Superior temporal gyrus (tissue), 1 donor: ENCODE data around the gene TTC38.

ENCODE experiments used
- DNase-seq: peaks from one replicate; pipeline ENCODE4 v3.0.0-alpha.2; 2016; ENCODE audit errors: extremely low spot score

The TTC38 gene

DNA sequence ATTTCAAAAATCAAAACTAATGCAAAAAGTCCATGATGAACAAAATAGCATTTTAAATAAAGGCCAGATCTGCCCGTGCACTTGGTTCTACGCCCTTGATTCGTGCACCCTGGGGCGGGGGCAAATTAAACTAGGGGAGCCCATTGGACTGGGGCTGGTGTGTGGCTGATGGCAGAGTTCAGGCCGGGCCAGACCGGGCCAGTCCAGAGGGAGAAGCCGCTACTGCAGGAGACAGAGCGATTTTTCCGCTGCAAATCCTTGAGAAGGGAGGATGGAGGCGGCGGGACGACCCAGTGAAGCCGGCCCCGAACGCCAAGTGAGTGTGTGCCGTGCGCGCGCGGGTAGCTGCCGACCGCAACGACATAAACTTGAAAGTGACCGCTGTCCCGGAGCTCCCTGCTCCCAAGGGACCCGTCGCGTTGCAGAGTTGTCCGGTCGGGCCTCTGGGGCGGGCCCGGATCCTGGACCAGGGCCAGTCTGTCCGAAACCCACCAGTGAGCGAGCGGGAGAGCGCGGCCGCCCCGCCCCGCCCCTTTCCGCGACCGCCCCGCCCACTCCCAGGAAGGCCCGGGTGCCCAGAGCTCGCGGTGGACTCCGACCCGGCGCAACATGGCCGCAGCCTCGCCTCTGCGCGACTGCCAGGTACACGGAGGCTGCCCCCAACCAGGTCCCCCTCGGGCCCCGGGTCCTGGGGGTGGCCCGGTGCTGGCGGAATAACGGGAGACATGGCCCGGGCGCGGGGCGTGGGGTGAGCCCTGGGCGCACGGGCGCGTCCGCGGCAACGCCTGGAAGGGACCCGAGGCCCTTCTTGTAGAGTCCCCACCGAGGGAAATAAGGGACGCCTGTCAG lies at the start of gene TTC38:
TTC38 (plus strand) TSS at position 578 of the 849 bp plus-strand sequence; CDS start at position 610, 32 bp downstream.
- DNase-seq = peak; percentile 79

DNA sequence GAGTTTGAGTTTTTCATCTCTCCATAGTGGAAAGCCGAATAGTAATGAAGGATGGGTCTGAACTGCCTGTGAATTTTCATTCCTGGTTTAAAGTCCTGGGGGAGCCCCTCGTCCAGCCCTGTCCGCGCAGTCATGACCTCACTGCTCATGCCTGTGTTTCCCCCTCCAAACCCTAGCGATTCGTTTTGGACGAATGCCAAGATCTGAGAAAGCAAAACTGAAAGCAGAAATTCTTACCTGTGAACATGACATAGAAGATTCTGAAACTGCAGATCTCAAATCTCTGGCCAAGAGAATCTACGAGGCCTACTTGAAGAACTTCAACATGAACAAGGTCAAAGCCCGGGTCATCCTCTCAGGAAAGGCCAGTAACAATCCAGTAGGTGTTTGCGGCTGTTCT lies 48.2 kb upstream of the TTC38 start:
- DNase-seq = no peak

DNA sequence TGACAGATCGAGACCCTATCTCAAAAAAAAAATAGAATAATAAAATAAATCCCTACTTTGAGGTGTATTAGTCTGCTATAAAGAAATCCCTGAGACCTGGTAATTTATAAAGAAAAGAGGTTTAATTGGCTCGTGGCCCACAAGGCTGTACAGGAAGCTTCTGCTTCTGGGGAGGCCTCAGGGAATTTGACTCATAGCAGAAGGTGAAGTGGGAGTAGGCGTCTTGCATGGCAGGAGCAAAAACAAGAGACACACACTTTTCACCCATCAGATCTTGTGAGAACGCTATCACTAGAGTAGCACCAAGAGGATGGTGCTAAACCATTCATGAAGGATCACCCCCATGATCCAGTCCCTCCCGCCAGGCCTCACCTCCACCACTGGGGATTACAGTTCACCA lies 46.9 kb upstream of the TTC38 start:
- DNase-seq = no peak

DNA sequence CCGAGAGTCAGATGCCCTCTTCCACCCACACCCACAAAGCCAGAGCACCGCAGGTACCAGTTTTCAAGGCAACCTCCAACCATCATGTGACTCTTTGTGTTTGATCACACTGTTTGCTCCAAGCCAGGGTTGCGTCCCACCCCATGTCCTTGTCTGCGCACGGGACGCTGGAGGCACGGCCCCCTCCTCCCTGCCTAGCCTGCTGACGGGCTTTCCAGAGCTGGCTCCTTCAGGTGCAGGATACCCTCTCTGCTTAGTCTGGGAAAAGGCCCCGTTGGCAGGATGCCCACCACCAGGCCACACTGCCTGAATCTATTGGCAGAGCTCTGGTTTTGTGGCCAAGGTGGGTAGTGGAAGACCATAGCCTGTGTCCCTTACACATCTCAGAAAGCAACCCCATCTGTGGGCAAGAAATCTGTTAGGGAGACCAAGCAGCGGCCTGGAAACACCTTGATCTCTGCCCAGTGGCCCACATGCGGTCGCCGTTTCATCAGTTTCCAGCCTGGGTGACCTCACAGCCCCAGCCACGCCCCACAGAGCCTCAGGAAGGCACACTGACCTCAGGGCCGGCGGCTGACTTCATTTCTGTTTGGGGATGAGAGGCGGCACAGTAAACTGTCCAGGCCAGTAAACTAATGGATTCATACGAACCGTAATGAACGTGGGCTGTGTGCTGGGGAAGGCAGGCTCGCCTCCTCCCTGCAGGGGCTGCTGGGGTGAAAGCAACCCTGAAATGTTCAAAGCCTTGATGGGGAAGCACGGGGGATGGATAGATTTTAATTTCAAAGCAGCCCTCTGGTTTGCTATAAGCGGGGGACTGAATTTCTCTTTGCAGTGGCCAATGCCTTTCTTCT lies 43.5 kb upstream of the TTC38 start:
- DNase-seq = no peak

DNA sequence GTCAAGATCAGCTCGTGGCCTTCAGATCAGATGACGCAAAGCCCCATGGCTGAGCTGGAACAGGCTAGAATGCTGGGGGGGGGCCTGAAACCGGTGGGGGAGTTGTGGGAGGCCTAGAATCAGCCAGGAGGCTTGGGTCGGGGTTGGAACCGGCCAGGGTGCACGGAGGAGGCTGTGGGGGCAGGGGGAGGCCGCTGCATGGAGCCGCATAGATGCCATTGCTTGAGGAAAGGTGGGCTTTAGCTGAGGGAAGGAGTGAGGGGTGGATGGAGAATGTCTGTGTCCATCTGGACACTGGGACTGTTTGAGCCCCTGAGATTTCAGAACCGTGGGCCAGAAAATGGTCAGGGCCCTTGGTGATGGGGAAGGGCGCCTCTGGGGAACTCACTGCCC lies 42.9 kb upstream of the TTC38 start:
- no peak for DNase-seq

DNA sequence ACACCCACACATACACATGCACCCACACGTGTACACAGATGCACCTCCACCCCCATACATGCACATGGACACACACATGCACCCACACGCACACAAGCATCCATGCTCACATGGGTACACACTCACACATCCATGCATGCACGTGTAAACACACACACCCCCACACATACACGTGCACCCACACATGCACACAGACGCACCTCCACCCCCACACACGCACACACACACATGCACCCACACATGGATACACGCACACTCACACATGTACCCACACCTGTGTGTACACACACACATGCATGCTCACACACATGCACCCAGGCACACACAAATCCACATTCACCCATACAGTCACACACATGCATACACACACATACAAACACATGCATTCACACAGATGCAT lies 42.2 kb upstream of the TTC38 start:
- no peak for DNase-seq

DNA sequence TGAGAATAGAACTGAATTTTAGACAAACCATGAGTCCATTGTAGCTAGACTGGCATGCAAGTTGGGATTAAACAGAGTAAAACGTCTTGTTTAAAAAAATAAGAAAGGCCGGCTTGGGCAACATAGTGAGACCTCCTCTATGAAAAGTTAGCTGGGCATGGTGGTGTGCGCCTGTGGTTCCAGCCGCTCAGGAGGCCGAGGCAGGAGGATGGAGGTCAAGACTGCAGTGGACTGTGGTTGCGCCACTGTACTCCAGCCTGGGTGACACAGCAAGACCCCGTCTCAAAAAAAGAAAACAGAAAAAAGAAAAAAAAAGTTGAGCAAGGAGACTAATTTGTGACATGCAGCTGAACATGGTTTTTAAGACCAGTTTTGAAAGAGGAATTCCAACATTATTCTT lies 41.2 kb upstream of the TTC38 start:
- DNase-seq = no peak

DNA sequence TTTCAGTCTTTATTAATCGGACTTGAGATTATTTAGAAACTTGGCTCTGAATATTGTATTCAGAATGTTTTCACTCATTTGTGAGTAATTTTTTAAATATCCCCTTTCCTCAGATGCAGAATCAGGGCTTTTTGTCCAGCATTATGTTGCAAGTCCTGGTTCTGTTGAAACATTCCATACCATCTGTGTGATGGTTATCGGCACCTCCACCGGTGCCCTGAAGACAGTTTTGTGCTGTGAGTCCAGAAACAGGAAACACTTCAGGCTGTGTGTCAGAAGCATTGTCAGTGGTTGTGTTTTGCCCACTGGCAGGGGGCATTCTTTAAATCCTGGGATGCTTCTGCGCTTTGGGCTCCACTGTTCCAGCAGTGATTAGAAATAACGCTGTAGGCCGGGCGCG lies 38.1 kb upstream of the TTC38 start:
- no peak for DNase-seq

DNA sequence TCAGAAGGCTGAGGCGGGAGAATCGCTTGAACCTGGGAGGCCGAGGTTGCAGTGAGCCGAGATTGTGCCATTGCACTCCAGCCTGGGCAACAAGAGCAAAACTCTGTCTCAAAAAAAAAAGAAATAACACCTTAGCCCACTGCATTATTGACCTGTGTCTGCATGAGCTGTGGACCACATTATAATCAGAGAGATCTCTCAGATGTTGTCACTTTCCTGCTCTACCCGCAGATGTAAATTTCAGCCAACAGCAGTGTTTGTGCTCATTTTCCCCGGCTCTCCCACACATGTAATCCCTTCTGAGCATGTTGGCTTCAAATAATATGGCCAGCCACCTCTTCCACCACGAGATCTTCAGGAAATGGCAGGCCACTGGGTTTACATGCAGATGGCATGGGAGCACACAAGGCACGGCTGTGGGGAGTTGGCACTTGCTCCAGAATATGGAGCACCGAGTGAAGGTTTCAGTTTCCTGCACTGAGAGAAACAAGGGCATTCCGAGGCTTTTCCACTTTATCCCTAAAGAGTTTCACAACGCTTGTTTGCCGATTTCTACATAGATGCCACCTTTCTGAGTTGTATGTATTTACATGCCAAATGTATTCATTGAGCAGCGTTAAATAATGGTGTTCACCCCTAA lies 37.4 kb upstream of the TTC38 start:
- no peak for DNase-seq

DNA sequence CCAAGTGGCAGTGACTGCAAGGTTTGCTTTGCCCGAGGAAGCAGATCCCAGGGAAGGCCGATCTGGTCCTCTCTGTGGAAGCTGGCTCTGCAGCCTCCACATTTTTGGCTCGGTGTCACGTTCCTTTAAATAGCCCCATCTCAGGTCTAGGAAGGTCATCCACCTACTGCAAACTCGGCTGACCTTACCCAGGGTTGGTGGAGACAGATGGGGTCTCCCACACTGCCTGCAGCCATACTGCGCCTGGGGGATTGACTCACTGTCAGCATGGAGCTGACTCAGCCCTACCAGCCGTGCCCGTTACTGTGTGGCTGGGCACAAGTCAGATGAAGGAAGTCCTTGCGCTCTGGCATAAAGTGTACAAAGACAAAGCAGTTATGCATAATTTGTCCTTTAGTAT lies 34.6 kb upstream of the TTC38 start:
- peak; percentile 75 for DNase-seq

DNA sequence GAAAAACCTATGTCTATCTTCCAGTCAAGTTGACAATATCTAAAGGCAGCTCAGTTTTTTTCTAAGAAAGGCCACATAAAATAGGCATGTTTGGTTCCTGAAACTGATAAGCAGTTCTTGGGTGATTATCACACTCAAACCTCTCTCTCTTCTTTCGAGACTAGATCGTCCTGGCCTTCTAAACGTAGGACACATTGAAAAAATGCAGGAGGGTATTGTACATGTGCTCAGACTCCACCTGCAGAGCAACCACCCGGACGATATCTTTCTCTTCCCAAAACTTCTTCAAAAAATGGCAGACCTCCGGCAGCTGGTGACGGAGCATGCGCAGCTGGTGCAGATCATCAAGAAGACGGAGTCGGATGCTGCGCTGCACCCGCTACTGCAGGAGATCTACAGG lies 32.8 kb upstream of the TTC38 start:
- no peak for DNase-seq

DNA sequence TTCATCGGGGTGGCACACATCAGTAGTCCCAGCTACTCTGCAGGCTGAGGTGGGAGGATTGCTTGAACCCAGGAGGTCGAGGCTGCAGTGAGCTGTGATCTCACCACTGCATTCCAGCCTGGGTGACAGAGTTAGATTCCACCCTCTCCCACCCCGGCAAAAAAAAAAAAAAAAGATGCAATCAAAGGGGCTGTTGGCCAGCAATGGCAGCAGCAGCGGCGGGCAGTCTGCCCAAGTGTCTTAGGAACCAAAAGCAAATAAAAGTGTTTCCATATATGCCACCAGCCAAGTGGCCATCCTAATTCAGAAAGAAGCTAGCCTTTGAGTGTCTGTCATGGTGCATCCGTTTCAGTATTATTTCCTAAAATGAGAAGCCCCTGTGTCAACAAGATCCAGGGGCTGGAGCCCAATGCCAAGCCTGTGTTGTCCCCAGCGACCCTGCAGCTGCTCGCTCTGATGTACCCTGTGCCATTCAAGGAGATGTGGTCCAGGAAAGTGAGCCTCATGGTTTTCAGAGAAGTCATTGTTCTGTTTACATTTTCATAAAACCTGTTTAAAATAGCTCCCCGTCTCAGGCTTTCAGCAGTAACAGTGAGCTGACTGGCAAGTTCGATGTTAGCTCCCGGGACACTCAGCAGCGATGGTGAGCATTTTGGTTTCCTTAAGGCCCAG lies 30.2 kb upstream of the TTC38 start:
- DNase-seq = no peak

DNA sequence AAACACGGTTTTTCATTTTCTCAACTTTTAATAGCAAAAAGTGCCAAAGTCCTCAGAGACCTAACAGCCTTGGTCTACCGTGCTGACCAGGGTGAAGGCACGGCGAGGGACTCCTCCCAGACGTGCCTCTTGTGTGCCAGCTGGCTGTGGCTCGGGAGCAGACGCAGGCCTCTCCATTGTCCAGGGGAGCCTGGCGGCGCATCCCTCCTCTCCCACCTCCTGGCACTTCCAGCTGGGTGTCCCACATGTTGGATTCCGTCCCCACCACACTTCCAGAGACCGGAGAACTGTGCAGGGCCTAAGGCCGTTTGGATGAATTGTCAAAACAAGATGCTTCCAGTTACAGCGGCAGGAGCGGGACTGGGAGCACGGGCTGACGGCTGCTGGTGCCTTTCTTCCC lies 29.3 kb upstream of the TTC38 start:
- peak; percentile 61 for DNase-seq

DNA sequence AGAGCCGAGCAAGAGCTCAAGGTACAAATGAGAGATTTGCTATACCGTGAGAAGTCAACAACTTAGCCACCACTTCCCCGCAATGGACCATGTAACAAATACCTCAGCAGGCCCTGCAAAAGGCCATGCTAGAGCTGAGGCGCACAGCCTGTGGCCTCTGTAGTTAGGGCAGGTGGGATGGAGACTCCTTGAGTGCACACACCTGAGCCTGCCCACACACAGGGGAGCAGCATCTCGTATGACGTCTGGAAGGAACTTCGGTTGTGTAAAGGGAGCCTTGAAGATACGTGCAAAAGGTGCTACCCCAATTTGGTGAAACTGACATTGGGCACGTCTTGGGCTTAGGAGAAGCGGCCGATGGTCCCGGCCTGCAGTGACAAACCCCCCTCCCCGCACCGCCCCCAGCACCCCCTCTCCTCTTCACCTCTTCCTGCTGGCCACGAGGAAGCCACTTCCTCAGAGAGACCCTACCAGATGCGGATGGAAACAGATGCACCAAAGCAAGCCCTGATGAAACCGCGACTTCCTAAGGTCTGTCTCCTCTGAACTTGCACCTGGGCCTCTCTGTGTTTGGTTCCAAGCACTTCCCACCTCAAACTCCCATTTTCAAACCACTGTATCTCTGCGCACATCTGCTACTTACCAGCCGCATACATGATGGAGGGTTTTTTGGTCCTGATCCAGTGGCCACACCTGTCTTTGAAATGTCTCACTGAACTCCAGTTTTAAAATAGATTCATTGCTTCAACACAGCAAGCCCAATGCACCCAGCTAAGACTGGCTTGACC lies 28.4 kb upstream of the TTC38 start:
- no peak for DNase-seq

DNA sequence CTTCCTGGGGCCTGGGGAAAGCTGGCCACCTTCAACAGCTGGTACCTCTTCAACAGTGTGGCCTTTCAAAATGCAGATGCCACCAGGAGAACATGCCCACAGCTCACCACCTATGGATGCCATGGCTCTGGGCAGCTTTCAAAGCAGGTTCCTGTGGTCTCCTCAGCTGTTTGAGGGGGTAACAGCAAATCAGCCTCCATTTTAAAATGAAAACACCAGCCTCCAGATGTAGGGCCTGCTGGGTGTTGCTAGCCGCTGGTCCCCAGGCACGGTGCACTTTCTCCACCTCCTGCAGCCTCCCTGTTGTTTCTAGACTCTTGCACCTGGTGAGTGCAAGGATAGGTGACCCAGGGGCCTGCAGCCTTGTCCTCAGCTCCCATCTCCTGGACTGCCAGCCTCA lies 27.7 kb upstream of the TTC38 start:
- DNase-seq = no peak

DNA sequence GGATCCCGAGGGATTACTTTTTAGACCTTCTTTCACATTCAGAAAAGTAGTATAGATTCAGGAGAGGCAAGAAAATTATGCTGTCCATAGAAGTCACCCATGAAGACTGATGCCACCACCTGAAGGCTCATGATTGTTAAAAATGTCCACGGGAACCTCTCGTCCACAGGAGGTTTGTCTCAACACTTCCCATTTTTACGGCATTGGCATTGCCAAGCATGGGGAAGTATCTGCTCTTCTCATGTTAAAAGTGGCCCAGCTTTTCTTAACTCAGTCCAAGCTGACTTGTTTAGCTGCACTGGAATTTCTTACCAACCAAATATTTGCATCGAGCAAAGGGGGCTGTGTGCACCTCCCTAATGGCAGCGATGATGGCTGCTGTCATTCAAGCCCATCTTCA lies 27.3 kb upstream of the TTC38 start:
- DNase-seq = no peak

DNA sequence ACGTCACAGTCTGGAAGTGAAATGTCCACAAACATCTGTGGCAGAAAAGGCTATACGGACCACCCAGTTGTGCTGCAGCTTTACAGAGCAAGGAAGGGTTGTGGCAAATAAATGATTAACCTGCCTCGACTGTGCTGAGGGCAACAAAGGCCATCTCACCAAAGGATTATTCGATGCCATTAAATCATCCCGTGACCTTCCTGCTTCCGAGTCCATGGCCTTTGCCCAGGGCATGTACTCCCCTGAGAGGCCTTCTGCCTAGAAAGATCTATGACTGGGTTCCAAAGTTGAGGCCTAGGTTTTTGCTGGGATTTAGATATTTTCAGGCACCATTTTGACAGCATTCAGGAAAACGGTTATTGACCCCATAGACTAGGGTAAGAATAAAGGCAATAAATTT lies 26.9 kb upstream of the TTC38 start:
- DNase-seq = no peak

DNA sequence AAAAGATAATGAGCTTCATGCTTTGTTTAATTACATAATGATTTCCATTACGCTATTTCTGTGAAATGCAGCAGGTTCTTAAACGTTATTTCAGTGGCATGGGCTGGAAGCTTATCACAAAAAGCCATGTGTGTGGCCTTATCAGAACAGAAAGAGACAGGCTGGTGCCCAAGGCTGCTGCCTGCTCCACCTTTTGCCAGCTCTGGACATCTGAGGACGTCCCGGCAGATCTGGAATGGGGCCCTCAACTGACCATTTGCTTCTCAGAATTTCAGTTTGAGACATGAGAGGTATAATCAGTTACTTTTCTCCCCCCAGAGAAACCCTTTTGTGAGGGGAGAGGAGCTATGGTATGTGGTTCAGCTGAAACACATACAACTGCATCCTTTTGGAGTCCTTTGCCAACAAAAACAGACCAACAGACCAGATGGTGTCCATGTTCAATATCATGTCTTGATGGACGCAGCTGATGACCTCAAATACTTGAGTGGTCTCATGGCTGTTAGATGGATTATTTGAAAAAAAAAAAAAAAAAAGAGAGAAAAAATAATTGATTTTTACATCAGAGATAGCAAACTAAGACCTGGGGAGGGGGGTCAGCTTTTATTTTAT lies 26.3 kb upstream of the TTC38 start:
- no peak for DNase-seq

DNA sequence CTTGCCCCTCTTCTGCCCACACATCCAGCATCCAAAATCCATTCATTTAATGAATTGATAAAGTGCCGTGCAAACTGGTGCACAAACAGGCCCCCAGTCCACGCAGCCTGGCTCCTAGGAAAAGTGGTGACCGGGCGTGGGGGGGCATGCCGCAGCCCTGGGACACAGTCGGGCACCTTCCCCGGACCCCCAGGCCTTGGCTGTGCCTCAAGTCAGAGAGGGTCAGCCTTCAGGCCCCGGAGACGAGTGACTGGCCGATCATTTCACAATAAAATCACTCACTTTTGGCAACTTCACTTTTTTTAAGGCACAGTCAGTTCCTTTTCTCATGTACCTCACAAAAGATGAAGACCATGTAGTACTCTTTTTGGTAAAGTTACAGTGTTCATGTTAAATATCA lies 25.7 kb upstream of the TTC38 start:
- DNase-seq = no peak

DNA sequence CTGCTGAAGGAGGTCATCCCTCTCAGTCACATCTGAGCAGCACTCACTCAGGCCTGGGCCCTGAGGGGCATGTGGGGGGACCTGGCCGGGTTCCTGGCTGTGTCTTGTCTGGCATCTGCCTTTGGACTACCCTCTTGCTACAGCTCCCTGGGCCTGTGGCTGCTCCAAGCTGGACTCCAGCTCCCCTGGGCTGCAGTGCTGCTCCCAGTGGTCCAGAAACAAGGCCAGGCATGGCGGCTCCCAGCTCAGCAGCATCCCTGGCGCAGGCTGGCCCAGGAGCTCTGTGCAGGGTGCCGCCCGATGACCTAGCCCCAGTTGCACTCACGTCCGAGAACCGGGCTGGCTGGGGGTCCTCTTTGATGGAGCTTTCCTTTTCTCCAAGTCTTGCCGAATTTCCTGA lies 23.0 kb upstream of the TTC38 start:
- DNase-seq = no peak

DNA sequence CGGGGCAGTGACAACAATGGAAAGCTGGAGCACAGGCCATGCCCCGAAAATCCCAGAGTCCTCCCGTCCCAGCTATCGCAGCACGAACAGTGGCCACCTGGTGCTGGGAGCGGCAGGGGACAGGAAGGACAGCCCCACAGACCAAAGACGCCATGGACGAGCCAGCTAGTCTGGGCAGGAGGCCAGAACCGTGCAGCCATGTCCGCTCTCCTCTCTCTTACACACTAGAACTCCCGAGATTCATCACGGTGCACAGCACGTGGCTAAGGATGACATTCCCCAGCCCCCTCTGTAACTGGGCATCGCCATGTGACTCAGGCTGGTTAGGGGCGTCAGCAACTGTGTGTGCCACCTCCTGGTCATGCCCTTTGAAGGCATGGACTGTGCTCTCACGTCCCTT lies 22.3 kb upstream of the TTC38 start:
- DNase-seq = peak; percentile 61
